Measurements from ENCODE around the gene BHLHA15.

Gene BHLHA15

GRCh38 chr7:98186452-98187137 is 24.6 kb upstream of the BHLHA15 start:
- in situ Hi-C loops (cut with HindIII; ENCODE audit: low sequenced_read_pairs): no loop called here

- in situ Hi-C loops (cut with HindIII; ENCODE audit: low sequenced_read_pairs): no loop called here
Measured at GRCh38 chr7:98187138-98187502, 24.1 kb upstream of the BHLHA15 start.

GRCh38 chr7:98189559-98189958 is 21.7 kb upstream of the BHLHA15 start:
- in situ Hi-C loops (cut with HindIII; ENCODE audit: low sequenced_read_pairs): no loop called here

- in situ Hi-C loops (cut with HindIII; ENCODE audit: low sequenced_read_pairs): no loop called here
Measured at GRCh38 chr7:98191668-98192431, 19.4 kb upstream of the BHLHA15 start.

GRCh38 chr7:98192781-98193457 is 18.3 kb upstream of the BHLHA15 start:
- in situ Hi-C loops (cut with HindIII; ENCODE audit: low sequenced_read_pairs): no loop called here

GRCh38 chr7:98193474-98194180 is 17.6 kb upstream of the BHLHA15 start:
- in situ Hi-C loops (cut with HindIII; ENCODE audit: low sequenced_read_pairs): no loop called here

GRCh38 chr7:98194186-98194585 is 17.1 kb upstream of the BHLHA15 start:
- in situ Hi-C loops (cut with HindIII; ENCODE audit: low sequenced_read_pairs): no loop called here

GRCh38 chr7:98194672-98195457 is 16.4 kb upstream of the BHLHA15 start:
- in situ Hi-C loops (cut with HindIII; ENCODE audit: low sequenced_read_pairs): no loop called here

GRCh38 chr7:98196706-98197605 is 14.3 kb upstream of the BHLHA15 start:
- in situ Hi-C loops (cut with HindIII; ENCODE audit: low sequenced_read_pairs): no loop called here

- in situ Hi-C loops (cut with HindIII; ENCODE audit: low sequenced_read_pairs): no loop called here
Measured at GRCh38 chr7:98199131-98199530, 12.1 kb upstream of the BHLHA15 start.

GRCh38 chr7:98200364-98200763 is 10.9 kb upstream of the BHLHA15 start:
- in situ Hi-C loops (cut with HindIII; ENCODE audit: low sequenced_read_pairs): no loop called here

GRCh38 chr7:98202367-98203195 is 8.7 kb upstream of the BHLHA15 start:
- in situ Hi-C loops (cut with HindIII; ENCODE audit: low sequenced_read_pairs): no loop called here

- in situ Hi-C loops (cut with HindIII; ENCODE audit: low sequenced_read_pairs): no loop called here
Measured at GRCh38 chr7:98203261-98203963, 7.8 kb upstream of the BHLHA15 start.

- in situ Hi-C loops (cut with HindIII; ENCODE audit: low sequenced_read_pairs): no loop called here
Measured at GRCh38 chr7:98203964-98204605, 7.2 kb upstream of the BHLHA15 start.

- in situ Hi-C loops (cut with HindIII; ENCODE audit: low sequenced_read_pairs): no loop called here
Measured at GRCh38 chr7:98204670-98205069, 6.6 kb upstream of the BHLHA15 start.

GRCh38 chr7:98205162-98205845 is 5.9 kb upstream of the BHLHA15 start:
- in situ Hi-C loops (cut with HindIII; ENCODE audit: low sequenced_read_pairs): no loop called here

Data from DLD1 (cell line).